ENCODE results near the gene CXorf38. TPM values are rescaled to one million over a fixed set of nuclear protein-coding genes. Genes with fewer than 3 reads are reported as not detected.

The CXorf38 gene
- 17.0 and 18.1 TPM in 2 replicates for total RNA-seq

GRCh38 chrX:40647307-40648197 lies at the start of gene CXorf38:
Gene CXorf38 (minus strand): TSS chrX:40647561. CDS start chrX:40647520, 41 bp downstream.

GRCh38 chrX:40623139-40623536 lies 24.2 kb downstream of the CXorf38 start, which contains the start of gene MPC1L:
Gene MPC1L (plus strand): TSS chrX:40623428. CDS start chrX:40623566, 138 bp downstream.

GRCh38 chrX:40580537-40581335 lies 66.6 kb downstream of the CXorf38 start, which contains the start of gene ATP6AP2:
Gene ATP6AP2 (plus strand): TSS chrX:40580970. CDS start chrX:40581066, 96 bp downstream.

Other genes starting within 250 kb of the CXorf38 start
- gene ATP6AP2, start 66.6 kb downstream of the CXorf38 start, total RNA-seq = 95.2 and 121 TPM in 2 replicates
- not detected in 2 replicates for gene MPC1L, start 24.1 kb downstream of the CXorf38 start, total RNA-seq
- 44.7 and 59.2 TPM in 2 replicates for gene MED14, start 88.0 kb upstream of the CXorf38 start, total RNA-seq

Data from thoracic aorta endothelial cell (primary cell).